ENCODE data around the gene DNM3.

DNA sequence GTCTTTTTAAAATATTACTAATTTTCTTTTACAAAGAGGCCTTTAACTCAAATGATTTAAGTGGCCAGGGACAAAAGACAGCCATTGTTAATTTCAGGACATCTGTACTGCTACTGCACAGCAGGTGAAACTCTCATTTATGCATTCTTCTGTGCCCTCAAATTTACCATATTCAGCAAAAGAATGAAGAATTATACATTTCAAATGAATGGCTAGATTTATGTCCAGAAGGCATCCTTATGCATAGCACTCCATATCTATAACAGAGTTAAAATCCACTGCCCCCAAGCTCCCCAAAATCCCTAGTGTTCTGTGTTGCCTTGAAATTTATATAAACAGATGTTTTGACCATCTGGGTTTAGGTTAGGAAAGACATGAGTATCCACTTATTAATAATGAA, 202.6 kb downstream of the DNM3 start:
- TF ChIP-seq, protein P1, sequence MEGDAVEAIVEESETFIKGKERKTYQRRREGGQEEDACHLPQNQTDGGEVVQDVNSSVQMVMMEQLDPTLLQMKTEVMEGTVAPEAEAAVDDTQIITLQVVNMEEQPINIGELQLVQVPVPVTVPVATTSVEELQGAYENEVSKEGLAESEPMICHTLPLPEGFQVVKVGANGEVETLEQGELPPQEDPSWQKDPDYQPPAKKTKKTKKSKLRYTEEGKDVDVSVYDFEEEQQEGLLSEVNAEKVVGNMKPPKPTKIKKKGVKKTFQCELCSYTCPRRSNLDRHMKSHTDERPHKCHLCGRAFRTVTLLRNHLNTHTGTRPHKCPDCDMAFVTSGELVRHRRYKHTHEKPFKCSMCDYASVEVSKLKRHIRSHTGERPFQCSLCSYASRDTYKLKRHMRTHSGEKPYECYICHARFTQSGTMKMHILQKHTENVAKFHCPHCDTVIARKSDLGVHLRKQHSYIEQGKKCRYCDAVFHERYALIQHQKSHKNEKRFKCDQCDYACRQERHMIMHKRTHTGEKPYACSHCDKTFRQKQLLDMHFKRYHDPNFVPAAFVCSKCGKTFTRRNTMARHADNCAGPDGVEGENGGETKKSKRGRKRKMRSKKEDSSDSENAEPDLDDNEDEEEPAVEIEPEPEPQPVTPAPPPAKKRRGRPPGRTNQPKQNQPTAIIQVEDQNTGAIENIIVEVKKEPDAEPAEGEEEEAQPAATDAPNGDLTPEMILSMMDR (tag by site-specific recombination; IDR thresholded peaks at IDR 0.05), result no peak
- TF ChIP-seq SETDB1 (IDR thresholded peaks at IDR 0.05; ENCODE audit: insufficient read length, low read length) (no peak), ZNF658 (tag by site-specific recombination; IDR thresholded peaks at IDR 0.05) (no peak), ZNF777 (tag by site-specific recombination; IDR thresholded peaks at IDR 0.05; ENCODE audit: borderline replicate concordance) (no peak), PRDM1 (tag by site-specific recombination; IDR thresholded peaks at IDR 0.05) (no peak)
- TF ChIP-seq, protein P2, sequence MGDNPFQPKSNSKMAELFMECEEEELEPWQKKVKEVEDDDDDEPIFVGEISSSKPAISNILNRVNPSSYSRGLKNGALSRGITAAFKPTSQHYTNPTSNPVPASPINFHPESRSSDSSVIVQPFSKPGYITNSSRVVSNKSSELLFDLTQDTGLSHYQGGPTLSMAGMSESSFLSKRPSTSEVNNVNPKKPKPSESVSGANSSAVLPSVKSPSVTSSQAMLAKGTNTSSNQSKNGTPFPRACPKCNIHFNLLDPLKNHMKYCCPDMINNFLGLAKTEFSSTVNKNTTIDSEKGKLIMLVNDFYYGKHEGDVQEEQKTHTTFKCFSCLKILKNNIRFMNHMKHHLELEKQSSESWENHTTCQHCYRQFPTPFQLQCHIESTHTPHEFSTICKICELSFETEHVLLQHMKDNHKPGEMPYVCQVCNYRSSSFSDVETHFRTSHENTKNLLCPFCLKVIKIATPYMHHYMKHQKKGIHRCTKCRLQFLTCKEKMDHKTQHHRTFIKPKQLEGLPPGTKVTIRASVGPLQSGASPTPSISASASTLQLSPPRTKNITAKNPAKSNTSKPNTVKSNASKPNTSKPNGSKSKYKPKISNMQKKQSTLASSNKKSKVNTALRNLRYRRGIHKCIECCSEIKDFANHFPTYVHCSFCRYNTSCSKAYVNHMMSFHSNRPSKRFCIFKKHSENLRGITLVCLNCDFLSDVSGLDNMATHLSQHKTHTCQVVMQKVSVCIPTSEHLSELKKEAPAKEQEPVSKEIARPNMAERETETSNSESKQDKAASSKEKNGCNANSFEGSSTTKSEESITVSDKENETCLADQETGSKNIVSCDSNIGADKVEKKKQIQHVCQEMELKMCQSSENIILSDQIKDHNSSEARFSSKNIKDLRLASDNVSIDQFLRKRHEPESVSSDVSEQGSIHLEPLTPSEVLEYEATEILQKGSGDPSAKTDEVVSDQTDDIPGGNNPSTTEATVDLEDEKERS (tag by site-specific recombination; IDR thresholded peaks at IDR 0.05), result no peak
- TF ChIP-seq, protein P3, sequence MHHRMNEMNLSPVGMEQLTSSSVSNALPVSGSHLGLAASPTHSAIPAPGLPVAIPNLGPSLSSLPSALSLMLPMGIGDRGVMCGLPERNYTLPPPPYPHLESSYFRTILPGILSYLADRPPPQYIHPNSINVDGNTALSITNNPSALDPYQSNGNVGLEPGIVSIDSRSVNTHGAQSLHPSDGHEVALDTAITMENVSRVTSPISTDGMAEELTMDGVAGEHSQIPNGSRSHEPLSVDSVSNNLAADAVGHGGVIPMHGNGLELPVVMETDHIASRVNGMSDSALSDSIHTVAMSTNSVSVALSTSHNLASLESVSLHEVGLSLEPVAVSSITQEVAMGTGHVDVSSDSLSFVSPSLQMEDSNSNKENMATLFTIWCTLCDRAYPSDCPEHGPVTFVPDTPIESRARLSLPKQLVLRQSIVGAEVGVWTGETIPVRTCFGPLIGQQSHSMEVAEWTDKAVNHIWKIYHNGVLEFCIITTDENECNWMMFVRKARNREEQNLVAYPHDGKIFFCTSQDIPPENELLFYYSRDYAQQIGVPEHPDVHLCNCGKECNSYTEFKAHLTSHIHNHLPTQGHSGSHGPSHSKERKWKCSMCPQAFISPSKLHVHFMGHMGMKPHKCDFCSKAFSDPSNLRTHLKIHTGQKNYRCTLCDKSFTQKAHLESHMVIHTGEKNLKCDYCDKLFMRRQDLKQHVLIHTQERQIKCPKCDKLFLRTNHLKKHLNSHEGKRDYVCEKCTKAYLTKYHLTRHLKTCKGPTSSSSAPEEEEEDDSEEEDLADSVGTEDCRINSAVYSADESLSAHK (tag by site-specific recombination; IDR thresholded peaks at IDR 0.05), result no peak
- TF ChIP-seq, protein P4, sequence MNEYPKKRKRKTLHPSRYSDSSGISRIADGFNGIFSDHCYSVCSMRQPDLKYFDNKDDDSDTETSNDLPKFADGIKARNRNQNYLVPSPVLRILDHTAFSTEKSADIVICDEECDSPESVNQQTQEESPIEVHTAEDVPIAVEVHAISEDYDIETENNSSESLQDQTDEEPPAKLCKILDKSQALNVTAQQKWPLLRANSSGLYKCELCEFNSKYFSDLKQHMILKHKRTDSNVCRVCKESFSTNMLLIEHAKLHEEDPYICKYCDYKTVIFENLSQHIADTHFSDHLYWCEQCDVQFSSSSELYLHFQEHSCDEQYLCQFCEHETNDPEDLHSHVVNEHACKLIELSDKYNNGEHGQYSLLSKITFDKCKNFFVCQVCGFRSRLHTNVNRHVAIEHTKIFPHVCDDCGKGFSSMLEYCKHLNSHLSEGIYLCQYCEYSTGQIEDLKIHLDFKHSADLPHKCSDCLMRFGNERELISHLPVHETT (tag by site-specific recombination; IDR thresholded peaks at IDR 0.05), result no peak
- TF ChIP-seq, protein P5, sequence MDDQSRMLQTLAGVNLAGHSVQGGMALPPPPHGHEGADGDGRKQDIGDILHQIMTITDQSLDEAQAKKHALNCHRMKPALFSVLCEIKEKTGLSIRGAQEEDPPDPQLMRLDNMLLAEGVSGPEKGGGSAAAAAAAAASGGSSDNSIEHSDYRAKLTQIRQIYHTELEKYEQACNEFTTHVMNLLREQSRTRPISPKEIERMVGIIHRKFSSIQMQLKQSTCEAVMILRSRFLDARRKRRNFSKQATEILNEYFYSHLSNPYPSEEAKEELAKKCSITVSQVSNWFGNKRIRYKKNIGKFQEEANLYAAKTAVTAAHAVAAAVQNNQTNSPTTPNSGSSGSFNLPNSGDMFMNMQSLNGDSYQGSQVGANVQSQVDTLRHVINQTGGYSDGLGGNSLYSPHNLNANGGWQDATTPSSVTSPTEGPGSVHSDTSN (CRISPR knock-in tag; IDR thresholded peaks at IDR 0.05), result no peak
- TF ChIP-seq, protein P6, sequence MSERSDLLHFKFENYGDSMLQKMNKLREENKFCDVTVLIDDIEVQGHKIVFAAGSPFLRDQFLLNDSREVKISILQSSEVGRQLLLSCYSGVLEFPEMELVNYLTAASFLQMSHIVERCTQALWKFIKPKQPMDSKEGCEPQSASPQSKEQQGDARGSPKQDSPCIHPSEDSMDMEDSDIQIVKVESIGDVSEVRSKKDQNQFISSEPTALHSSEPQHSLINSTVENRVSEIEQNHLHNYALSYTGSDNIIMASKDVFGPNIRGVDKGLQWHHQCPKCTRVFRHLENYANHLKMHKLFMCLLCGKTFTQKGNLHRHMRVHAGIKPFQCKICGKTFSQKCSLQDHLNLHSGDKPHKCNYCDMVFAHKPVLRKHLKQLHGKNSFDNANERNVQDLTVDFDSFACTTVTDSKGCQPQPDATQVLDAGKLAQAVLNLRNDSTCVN (tag by site-specific recombination; optimal IDR thresholded peaks at IDR 0.05), result no peak
